Amniotic stem cell (primary cell): Measurements from ENCODE around the gene BRD4.
"Not testable (repeated sequence)": the region's sequence is repeated elsewhere in the genome, so short reads cannot be mapped to it uniquely, and the experiment has no call there.

ENCODE experiments used
- DNase-seq: peaks from one replicate; lab custom pipeline; 2025; lab: John Stamatoyannopoulos, UW

BRD4 gene

DNA sequence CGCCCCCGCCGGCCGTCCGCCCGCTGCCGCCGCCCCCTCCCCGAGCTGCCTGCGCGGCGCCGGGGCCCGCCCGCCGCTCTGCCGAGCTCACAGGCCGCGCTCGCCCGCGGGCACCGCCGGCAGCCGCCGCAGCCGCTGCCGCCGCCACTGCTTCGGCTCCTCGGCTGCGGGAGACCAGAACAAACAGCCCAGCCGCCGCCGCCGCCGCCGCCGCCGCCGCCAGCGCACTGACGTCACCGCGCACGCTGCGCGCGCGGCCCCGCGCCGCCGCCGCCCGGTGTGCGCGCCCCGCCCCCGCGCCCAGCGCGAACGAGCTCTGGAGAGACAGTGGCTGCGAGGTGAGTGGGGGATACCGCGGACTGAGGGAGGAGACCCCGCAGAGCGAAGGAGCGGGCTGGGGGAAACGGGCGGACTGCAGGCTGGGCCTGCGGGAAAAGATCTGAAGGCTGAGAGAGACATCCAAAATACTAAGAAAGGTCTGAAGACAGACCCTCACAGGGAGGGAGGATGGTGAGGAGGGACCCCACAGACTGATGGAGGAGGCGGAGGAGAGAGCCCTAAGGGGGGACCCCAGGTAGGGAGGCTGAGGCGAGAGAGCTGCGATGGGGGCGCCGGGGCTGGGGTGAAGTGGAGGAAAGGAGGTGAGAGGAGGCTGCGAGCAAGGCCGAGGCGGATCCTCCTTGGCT lies at the start of gene BRD4:
TSS of gene BRD4 (minus strand) at position 229 of the 686 bp plus-strand sequence. CDS start 59,440 bp downstream, outside the sequence.
- DNase-seq = no peak

DNA sequence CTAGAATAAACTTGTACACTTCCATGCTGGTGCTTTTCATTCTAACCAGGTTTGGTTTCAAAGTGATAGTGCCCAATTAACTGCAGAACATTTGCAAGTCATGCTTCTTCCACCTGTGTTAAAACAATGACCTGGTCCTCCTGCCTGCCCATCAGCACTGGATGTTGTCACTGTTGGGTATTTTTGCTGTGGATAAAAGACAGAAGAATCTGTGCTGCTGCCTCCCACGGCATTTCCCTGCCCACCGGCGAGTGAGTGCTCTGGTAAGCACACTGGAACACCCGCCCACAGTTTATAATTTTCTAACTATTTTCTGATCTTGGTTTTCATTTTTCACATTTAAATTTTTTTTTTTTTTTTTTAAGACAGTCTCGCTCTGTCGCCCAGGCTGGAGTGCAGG lies 49.5 kb upstream of the BRD4 start:
- DNase-seq = no peak

DNA sequence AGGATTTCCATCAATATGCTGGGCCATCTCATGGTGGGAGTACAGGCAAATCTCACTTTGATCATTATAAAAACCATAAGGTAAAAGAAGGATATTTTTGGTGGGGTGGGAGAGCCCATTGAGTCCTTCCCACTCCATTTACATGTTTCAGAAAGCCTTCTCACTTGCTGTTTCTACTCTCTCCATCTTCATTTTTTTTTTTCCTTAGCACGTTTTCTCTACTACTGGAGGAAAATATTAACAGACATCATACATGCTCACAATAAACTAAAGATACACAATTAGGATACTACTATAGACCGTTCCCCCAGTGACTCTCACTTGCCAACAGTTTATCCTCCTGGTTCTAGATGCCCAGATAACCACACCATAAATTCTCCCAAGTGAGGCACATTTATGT lies 49.1 kb upstream of the BRD4 start:
- no peak for DNase-seq

DNA sequence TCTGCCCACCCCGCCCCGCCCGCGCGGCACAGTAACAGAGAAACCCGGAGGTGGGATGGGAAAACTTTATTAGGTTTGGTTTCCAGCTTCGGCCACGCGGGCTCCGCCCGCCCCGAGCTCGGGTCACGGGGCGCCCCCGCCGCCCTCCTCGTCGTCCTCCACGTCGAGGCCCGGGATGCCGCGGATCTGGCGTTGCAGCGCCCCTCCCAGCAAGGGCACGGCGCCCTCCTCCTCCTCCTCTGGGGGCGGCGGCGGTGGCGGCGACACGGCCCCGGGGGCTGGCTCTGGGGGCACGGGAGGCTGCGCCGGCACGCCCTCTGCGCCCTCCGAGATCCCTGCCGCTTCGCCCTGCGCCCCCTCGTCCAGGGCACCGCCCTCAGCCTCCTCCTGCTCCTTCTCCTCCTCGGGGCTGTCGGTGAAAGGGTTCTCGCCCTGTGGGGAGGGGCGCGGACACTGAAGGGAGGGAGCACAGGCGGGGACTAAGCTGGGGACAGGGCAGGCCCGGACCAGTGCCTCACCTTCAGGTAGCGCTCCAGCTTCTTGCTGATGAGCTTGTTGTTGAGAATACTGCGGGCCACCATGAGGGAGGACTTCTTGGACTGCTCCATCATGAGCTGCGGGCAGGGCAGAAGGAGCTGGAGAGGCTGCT lies 47.8 kb upstream of the BRD4 start:
- DNase-seq = no peak

DNA sequence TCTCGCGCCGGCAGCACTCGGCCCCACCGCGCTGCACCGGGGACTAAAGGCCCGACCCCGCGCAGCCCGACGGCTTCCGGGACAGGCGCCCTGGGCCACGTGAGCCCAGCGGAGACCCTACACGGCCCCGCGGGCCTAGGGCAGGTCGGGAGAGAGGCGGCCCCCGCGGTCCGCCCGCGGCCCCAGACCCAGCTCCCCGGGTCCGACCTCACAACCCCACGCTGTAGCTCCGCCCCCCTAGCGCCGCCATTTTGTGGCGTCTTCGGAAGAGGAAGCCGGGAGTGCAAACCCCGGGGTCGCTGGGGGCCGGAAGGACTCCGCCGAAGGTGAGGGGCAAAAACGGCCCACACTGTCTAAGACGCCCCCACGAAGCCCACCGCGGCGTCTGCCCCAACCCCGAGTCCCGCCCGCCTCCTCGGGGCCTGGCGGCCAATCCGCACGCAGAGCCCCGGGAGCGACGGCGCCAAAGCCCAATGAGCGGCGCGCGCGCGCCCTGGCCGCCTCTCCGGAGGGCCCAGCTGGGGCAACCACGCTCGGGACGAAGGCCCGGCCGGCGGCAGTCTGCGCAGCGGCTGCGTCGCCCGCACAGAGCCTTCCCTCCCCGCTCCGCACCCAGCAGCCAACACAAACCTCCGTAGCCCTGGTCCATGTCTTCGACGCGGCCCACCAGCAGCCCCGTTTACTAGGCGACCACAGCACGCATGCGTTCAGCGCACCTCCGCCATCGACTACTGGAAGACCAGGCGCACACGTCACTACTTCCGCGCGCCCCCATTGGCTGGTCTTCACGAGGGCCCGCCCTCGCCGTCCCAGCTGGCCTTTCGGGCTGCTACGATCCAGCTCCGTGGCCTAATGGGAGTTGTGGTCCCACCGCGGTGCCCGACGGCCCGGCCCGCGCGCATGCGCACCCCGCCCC lies 47.0 kb upstream of the BRD4 start, which contains the start of gene AKAP8:
TSS of gene AKAP8 (minus strand) at position 705 of the 916 bp plus-strand sequence. CDS start at position 649, 56 bp downstream.
- DNase-seq = peak; percentile 96

DNA sequence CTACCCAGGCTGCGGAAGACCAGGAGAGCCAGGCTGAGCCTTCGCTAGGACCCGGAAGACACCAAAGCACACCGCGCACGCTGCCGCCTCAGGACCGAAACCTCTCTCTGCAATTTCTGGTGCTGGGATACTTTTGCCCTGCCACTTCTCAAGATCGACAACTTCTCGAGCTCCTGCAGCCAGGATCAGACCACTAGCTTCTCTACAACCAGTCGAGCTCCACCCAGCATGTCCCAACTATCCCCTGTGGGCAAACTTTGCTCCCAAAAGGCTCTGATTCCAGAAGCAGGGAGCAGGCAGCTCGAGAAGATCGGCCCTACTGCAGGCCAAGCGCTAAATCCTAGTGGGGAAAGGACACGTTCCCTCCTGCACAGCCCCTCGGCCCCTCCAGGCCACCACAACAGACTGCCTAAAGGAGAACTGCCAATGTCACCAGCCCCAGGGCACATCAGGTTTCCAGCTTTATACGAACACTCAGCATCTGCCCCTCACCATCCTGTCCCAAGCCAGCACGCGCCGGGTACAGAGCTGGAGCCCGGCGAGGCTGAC lies 46.3 kb upstream of the BRD4 start:
- DNase-seq = peak; percentile 17

DNA sequence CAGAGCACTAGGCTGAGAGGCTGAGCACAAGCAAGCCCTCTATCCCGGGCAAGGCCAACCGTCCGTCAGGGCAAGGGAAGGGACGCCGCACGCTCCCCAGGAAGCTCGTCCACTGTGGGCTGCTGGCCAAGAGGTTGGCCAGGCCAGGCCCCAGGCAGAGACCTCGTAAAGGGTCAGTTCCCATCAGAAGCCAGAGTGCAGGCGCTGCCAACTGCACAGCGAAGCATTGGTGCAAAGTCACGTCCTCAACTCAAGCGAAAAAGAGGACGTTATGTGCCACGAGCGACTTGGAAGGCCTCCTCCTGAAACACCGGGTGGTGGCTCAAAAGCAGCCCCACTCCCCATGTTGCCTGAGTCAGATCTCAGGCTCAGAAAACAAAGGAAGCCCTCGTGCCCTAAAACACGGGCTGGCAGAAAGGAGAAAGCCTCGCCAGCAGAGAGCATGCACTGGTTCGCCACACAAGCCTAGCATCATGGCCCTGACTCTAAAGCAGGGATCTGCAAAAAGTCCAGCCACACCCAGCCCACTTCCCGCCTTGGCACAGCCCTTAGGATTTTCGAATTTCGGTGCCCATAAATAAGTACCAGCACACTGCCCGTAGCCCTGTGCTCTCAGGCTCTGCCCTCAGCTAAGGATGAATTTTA lies 42.6 kb upstream of the BRD4 start:
- no peak for DNase-seq

DNA sequence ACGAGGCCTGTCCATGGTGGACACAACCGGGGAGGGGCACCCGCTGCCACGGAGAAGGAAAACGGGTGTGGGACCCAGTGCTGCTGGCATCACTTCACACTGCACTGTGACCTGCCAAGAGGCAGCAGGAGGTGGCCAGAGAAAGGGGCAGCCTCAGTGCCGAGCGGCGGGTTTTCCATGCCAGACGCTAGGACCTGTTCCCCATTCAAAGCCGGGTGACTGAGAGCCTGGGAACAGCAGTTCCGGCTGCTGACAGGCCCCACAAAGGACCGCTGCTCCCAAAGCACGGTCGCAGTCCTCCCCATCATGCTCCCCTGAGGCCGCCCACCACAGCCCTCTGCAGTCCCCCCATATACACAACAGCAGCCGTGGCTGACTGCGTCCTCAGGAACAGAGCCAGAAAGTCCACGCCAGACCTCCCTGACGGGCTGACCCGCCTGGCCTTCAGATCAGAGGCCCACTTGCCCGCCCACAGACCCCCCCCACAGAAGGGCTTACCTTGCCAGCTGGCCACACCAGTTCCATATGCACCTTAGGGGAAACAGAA lies 41.8 kb upstream of the BRD4 start:
- no peak for DNase-seq

DNA sequence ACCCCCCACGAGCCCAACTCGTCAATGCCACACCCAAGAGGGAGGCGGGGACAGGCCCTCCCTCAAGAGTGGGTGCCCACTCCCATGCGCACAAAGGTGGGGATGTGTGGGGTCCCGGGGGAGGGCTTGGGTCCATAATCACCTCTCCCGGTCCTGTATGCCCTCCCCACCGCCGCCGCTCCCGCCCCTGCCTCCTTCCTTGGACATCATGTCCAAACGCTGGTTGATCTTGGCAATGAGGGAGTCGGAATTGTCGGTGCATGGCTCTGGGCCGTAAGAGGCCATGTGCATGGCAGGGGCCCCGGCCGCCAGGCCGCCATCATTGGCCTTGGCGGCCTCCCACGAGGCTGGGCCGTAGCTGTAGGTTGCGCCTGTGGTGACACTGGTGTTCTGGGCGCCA lies 41.3 kb upstream of the BRD4 start:
- DNase-seq = no peak

DNA sequence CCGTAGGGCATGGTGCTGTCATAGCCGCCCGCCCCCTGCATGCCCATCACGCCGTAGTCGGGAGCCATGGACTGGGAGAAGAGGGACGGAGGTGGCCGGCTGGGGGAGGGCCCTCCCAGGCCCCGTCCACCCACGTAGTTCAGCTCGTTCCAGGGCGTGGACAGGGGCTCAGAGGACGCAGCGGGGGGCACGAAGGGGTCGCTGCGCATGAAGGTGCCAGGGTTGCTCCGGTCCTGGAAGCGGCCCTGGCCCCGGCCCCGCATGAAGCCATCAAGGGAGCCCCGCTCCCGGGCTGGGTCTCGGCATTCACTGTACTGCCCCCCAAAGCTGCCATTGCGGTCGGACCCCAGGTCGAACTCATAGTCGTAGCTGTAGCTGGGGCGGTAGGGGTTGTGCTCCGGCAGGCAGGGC lies 40.6 kb upstream of the BRD4 start:
- no peak for DNase-seq

DNA sequence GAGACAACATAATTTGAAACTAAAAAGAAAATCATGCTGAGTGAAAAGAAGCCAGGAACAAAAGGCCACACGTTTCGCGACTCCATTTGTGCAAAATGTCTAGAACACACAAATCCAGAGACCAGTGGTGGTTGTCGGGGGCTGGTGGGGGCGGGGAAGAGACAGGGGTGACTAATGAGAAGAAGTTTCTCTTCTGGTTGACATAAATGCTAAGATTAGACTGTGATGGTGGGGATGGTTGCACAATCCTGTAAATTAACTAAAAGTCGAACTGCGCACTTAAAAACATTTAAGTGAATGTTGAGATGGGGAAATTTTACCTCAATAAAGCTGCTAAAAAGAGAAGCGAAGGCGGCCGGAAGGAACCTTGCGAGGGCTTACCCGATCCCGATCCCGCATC lies 40.1 kb upstream of the BRD4 start:
- no peak for DNase-seq

DNA sequence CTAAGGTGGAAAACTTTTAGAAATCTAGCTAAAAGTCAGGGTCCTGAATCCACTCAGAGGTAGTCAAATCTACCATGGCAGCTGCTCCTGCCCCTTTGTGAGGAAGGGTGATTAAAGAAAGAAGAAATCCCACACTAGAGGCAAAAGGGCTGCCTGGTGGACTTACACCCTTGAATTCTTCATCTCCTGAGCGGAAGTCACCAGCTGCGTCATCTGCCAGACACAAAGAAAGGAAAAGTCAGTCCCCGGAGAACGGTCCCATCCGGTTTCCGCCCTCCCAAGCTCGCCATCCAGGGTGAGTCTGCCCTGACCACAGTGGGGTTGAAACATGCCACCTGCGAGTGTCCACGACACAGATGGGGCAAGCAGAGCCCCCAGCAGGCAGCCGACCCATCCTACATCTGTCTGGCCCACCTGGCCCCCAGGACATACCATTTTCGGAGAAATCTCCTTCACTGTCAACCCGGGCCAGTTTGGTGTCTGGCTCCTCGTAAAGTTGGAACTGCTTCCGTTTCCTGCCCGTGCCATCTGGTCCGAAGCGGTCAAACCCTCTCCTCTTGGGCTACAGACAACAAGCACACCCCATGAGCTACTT lies 39.5 kb upstream of the BRD4 start:
- no peak for DNase-seq

DNA sequence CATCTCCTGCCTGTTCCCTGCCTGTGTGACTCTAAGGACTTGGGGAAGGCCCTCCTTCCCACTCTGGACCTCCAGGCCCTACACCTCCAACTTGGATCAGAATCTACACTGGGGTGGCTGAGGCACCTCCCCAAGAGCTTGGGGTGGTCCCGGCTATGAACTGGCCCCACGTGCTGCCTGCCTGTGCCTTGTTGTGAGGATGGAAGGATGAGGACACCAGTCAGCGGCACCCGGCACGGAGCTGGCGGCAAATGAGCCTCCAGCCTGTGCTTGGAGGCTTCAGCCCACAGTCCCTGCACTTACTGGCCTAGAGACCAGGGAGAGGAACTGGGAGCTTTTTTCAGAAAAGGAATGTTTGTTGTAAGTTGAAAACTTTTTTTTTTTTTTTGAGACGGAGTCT lies 38.8 kb upstream of the BRD4 start:
- DNase-seq = no peak

DNA sequence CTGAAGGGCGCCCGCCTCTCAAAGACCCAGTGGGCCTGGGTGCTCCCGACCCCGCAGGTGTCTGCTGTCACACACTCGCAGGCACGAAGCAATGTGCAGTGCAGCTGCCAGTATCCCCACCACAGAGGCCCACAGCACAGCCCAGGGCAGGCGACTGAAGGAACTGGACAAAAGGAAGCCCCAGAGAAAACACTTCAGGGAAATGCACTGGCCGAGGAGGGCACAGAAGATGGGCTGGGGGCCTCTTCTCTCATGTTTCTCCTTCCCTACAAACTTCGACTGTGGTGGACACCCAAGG lies 37.2 kb upstream of the BRD4 start:
- DNase-seq = no peak

DNA sequence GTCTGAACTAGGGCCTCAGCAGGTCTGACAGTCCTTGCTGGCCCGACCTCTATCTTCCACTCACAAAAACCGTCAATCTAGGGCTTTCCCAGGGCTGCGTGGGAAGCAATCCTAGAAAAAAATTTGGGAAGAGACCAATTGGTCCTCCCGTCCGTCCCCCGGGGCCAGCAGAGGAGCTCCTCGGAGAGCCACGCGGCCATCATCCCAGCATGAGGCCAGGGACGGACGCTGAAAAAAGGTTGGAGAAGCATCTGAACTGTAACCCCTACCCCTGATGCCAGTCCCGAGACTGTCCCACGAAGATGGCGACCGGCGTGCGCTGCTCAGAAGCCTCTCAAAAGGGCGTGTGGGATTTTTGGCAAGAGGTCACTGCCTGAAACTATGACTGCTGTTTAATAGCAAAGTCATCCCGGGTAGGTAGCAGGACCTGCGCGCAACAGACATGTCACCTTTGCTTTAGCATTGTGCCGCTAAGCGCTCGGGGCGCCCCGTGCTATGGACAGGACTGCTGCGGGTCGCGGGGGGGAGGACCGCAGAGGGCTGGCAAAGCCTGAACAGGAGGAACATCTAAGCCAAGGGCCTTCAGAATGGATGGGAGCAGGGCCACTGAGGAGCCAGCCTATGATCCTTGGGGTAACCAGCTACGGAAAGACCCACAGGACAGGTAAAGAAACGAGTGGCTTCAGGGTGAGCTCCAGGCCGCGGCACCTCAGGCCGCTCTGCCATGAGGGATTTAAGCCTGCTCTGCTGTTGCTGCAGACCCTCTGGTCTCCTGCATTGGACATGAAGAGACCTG lies 36.7 kb upstream of the BRD4 start:
- no peak for DNase-seq

DNA sequence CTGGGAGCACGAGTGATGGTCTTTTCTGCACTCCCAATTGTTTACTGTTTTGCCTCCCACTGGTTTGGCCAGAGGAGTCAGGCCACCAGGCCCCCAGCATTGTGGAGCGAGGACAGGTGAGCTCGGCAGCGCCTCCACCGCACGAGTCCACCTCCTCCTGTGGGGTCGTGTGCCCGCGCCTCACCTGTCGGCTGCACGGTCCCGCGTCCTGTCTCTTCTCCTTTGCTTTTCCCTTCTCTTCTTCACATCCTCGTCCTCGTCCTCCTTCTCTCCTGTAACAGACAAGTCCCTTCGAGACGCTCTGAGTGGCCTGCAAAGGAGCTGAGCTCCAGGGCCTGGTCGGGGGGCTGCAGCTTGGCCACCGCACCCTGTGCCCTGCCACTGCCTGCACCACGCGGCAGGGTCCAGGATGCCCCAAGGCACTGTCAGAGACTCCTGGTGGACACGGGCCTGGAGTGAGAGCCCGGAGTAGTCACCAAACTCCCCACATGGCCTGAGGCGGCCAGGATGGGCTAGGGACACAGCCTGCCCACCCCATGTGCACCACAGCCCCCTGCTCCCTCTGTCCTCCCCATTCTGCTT lies 35.8 kb upstream of the BRD4 start:
- DNase-seq = no peak

DNA sequence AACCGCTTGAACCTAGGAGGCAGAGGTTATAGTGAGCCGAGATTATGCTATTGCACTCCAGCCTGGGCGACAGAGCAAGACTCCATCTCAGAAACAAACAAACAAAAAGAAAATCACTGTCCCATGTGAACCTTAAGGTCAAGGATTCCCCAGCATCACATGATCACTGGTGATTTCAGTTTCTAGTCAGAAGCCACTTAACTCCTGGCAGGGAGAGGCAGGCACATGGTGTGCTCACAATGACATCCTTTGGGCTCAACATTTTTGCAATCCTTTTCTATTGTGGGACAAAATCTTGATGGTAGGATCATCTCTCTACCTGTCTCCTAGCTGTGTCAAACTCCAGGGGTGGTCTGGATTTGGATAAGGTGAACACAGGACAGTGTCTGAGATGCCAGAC lies 35.1 kb upstream of the BRD4 start:
- no peak for DNase-seq

DNA sequence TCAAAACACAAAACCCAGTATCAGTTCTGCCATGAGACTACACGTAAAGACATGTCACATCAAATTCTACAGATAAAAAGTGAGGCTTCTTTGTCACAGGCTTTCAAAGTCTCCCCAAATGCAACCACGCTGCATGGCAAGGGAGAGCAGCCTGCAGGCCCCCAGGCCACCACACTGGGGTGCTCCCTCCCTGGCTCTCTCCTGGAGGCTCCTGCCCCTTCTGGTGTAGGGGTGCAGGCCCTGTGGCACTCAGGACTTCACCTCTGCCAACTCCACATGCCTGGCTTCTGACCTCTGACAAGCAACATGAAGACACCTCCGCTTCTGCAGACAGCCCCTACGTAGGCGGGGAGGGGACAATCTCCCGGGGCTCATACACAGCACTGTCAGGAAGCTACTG lies 32.9 kb upstream of the BRD4 start:
- no peak for DNase-seq

DNA sequence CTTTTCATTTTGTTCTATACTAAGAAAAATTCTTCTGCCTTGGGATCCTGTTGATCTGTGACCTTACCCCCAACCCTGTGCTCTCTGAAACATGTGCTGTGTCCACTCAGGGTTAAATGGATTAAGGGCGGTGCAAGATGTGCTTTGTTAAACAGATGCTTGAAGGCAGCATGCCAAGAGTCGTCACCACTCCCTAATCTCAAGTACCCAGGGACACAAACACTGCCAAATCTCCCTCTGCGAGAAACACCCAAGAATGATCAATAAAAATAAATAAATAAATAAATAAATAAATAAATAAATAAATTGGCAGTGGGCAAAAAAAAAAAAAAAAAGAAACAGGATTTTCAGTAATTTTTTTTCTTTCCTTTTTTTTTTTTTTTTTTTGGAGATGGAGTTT lies 31.5 kb upstream of the BRD4 start:
- not testable (repeated sequence) for DNase-seq

DNA sequence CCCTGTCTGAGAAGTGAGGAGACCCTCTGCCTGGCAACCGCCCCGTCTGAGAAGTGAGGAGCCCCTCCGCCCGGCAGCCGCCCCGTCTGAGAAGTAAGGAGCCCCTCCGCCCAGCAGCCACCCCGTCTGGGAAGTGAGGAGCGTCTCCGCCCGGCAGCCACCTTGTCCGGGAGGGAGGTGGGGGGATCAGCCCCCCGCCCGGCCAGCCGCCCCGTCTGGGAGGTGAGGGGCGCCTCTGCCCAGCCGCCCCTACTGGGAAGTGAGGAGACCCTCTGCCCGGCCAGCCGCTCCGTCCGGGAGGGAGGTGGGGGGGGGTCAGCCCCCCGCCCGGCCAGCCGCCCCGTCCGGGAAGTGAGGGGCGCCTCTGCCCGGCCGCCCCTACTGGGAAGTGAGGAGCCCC lies 30.7 kb upstream of the BRD4 start:
- not testable (repeated sequence) for DNase-seq
